Uterus (tissue), 4 donors: Measurements from ENCODE around the gene CBLN3. TPM values are rescaled to one million over a fixed set of nuclear protein-coding genes. Genes with fewer than 3 reads are reported as not detected.
A peak's percentile ranks its signal among the peaks of the same experiment; 100 is the strongest.
"Not testable (repeated sequence)": the region's sequence is repeated elsewhere in the genome, so short reads cannot be mapped to it uniquely, and the experiment has no call there.

Source experiments
- DNase-seq, 2 donors: peaks; one replicate each; pipeline ENCODE4 v3.0.0-alpha.2; 2019 to 2020
- H3K27ac ChIP-seq, 2 donors: fragments of 200-600 bp; sonication (generic); 1 replicate in 1 of 2; 2 replicates in 1 of 2; pipeline ENCODE4 v1.5.1; 2016 to 2018
- H3K27me3 ChIP-seq, 2 donors: fragments of 200-600 bp; sonication (generic); one replicate each; pipeline ENCODE4 v1.5.1; 2018 to 2019; ENCODE audit warnings: control low read depth in 1 of 2
- H3K36me3 ChIP-seq, 2 donors: fragments of 200-600 bp; sonication (generic); one replicate each; pipeline ENCODE4 v1.5.1; 2019; ENCODE audit warnings: control low read depth in 1 of 2
- H3K4me1 ChIP-seq, 2 donors: fragments of 200-600 bp; sonication (generic); one replicate each; pipeline ENCODE4 v1.5.1; 2018 to 2019; ENCODE audit warnings: control low read depth in 1 of 2
- H3K4me3 ChIP-seq, 2 donors: fragments of 200-600 bp; sonication (generic); 1 replicate in 1 of 2; 2 replicates in 1 of 2; pipeline ENCODE4 v1.5.1; 2018 to 2019; ENCODE audit warnings: mild to moderate bottlenecking in 1 of 2
- H3K9me3 ChIP-seq, 2 donors: fragments of 200-600 bp; sonication (generic); one replicate each; pipeline ENCODE4 v1.5.1; 2019; ENCODE audit warnings: control low read depth in 1 of 2
- POLR2A ChIP-seq, 2 donors: fragments of 450-650 bp; IDR thresholded peaks; one replicate each; pipeline ENCODE4 v1.6.1; 2016; ENCODE audit warnings: antibody characterized with exemption in 2 of 2, mild to moderate bottlenecking in 1 of 2, moderate library complexity in 1 of 2
- intact Hi-C: fragments of 100-400 bp; cut with DNase I; formaldehyde crosslinking; loops from one replicate; pipeline ENCODE4 v1.15.1; 2023; ENCODE audit warnings: low total_unique reads
- total RNA-seq, 4 donors: library from RNA; depleted of rRNA in 3 of 4; stranded (reverse); fragments of >200 nt in 3 of 4; gene quantifications; one replicate each; pipeline versions ENCODE4 v1.1.0 to v1.2.4, GENCODE V29; 2014 to 2023
- TF ChIP-seq, protein P1 (sequence below), 4 experiments: fragments of 200-600 bp in 2 of 4; fragments of 450-650 bp in 2 of 4; sonication (generic) in 2 of 4; IDR thresholded peaks; one replicate each; pipeline ENCODE4 v1.5.1; 2016 to 2019; ENCODE audit warnings: antibody characterized with exemption in 4 of 4, mild to moderate bottlenecking in 2 of 4, moderate library complexity in 1 of 4
- donor health status: DM: yes; HTN: yes; CAD: no.

Gene CBLN3
- total RNA-seq, 4 donors from 2014 or later = 1.3 to 3.3 (median 3.2) TPM; not detected in 1

DNA sequence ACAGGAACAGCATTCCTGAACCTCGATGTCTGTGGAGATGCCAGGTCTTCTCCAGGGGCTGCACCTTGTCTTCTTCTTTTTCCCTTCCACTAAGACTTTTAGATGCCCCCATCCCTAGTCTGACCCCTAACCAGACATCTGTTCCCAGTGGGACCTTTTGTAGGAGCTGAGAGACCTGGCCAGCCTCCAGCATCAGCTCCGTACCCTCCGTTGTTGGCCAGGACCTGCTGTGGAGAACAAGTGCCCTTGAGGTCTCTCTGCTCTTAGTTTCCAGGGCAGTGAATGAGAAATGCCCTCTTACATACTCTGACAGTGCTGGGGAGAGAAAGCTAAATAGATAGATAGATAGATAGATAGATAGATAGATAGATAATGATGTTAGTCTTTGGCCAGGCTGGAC is 29.9 kb upstream of the CBLN3 start:
- H3K36me3 ChIP-seq = no peaks in the 10 kb centered on the region
- H3K27me3 ChIP-seq = no peaks in the 10 kb centered on the region
- H3K4me3 ChIP-seq = no peak overlapping the region
- TF ChIP-seq, protein P1, sequence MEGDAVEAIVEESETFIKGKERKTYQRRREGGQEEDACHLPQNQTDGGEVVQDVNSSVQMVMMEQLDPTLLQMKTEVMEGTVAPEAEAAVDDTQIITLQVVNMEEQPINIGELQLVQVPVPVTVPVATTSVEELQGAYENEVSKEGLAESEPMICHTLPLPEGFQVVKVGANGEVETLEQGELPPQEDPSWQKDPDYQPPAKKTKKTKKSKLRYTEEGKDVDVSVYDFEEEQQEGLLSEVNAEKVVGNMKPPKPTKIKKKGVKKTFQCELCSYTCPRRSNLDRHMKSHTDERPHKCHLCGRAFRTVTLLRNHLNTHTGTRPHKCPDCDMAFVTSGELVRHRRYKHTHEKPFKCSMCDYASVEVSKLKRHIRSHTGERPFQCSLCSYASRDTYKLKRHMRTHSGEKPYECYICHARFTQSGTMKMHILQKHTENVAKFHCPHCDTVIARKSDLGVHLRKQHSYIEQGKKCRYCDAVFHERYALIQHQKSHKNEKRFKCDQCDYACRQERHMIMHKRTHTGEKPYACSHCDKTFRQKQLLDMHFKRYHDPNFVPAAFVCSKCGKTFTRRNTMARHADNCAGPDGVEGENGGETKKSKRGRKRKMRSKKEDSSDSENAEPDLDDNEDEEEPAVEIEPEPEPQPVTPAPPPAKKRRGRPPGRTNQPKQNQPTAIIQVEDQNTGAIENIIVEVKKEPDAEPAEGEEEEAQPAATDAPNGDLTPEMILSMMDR (IDR thresholded peaks at IDR 0.05) = no peak
- no peak for TF ChIP-seq POLR2A (IDR thresholded peaks at IDR 0.05)
- H3K4me1 ChIP-seq = no peaks in the 10 kb centered on the region
- H3K9me3 ChIP-seq = no peaks in the 10 kb centered on the region
- DNase-seq = no peak
- intact Hi-C loops = no loop called here
- H3K27ac ChIP-seq = no peak overlapping the region

GRCh38 chr14:24458736-24459135 is 29.3 kb upstream of the CBLN3 start:
- Histone ChIP-seq H3K4me3 (no peak overlapping the region), H3K4me1 (no peaks in the 10 kb centered on the region), H3K36me3 (no peaks in the 10 kb centered on the region), H3K27me3 (no peaks in the 10 kb centered on the region), H3K9me3 (no peaks in the 10 kb centered on the region), H3K27ac (no peak overlapping the region)
- DNase-seq = no peak
- no peak for TF ChIP-seq POLR2A (IDR thresholded peaks at IDR 0.05)
- TF ChIP-seq, protein P1 (IDR thresholded peaks at IDR 0.05) = no peak
- intact Hi-C loops = no loop called here

GRCh38 chr14:24456980-24457379 is 27.5 kb upstream of the CBLN3 start:
- H3K27ac ChIP-seq = no peak overlapping the region
- H3K4me1 ChIP-seq = no peaks in the 10 kb centered on the region
- TF ChIP-seq POLR2A (IDR thresholded peaks at IDR 0.05) = no peak
- TF ChIP-seq, protein P1 (IDR thresholded peaks at IDR 0.05) = no peak
- intact Hi-C loops = no loop called here
- no peaks in the 10 kb centered on the region for H3K36me3 ChIP-seq
- no peak overlapping the region for H3K4me3 ChIP-seq
- H3K9me3 ChIP-seq = no peaks in the 10 kb centered on the region
- H3K27me3 ChIP-seq = no peaks in the 10 kb centered on the region
- DNase-seq = no peak

DNA sequence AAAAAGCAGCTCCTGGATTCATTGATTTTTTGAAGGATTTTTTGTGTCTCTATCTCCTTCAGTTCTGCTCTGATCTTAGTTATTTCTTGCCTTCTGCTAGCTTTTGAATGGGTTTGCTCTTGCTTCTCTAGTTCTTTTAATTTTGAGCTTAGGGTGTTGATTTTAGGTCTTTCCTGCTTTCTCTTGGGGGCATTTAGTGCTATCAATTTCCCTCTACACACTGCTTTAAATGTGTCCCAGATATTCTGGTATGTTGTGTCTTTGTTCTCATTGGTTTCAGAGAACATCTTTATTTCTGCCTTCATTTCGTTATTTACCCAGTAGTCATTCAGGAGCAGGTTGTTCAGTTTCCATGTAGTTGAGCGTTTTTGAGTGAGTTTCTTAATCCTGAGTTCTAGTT is 21.4 kb upstream of the CBLN3 start:
- DNase-seq, H3K4me1 ChIP-seq, H3K27me3 ChIP-seq, H3K27ac ChIP-seq, H3K4me3 ChIP-seq, H3K36me3 ChIP-seq, intact Hi-C loops, H3K9me3 ChIP-seq: not testable (repeated sequence)

DNA sequence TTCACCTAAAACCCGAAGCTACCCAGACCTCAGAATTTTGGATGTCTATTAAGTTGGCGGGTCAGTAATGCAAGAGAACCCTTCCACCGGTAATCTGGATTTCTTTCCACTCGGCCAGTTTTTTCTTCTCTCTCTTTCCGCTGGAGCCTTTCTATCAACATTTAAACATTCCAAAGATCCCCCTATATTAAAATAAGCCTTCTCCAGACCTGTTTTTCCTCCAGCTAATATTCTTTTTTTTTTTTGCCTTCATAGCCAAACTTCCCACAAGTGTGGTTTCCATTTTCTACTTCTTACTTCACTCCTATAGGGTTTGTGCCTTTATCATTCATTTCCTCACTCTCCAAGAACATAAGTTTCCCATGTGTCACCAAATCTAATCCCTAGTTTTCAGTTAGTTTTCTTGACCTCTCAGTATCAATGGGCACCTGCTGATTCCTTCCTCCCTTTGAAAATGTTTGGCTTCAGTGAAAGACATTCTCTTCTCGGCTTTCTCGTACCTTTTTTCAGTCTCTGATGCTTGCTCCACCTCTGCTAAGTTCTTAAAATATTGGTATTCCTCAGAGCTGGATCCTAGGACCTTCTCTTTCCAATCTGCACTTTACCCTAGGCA is 13.7 kb upstream of the CBLN3 start:
- intact Hi-C loops = no loop called here
- TF ChIP-seq POLR2A (IDR thresholded peaks at IDR 0.05) = no peak
- TF ChIP-seq, protein P1 (IDR thresholded peaks at IDR 0.05) = no peak
- Histone ChIP-seq H3K4me1 (peaks cover 6 to 10% of the 10 kb centered on the region in 2 donors), H3K9me3 (no peaks in the 10 kb centered on the region), H3K27ac (peak overlapping the region; percentile 99 to 100), H3K27me3 (no peaks in the 10 kb centered on the region), H3K4me3 (peak overlapping the region; percentile 55 to 83), H3K36me3 (no peaks in the 10 kb centered on the region)
- no peak for DNase-seq
